HG02571 (cell line): ENCODE results near the gene CNTRL.
A peak's percentile ranks its signal among the peaks of the same experiment; 100 is the strongest.

Source experiments
- ATAC-seq: cut with Tn5 transposase; IDR thresholded peaks from one replicate; pipeline ENCODE4 v1.9.1; 2021; ENCODE audit warnings: mild to moderate bottlenecking, moderate library complexity; ENCODE audit not compliant: unreplicated experiment

CNTRL gene

DNA sequence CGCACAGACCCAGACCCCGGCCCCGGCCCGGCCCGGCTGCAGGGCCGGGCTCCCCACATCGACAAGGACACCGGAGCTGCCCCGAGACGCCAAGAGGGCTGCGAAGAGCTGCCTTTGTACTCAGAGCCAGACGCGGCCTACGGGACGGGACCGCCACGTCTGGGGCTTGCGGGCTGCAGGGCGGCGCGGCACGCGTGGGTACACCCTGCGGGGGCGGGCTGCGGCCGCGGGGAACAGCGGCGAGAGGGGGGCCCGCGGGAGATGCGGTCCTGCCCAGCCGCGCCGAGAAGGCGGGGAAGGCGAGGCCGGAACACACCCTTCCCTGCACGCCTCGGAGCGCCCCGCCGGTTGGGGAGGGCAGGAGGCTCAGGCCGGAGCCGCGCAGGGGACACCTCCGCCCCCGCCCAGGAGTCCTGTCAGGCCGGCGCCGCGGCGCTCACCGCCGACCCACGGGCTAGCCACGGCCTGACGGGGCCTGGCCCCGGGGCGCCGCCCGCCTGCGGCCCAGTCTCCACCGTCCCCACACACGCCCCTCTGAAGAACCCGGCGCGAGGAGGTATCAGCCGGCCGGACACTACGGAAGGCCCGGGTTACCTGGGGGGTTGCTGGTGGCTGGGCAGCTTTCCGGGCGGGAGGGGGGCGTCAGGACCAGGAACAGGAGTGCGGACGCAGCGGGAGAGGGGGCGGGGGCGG, 126.4 kb downstream of the CNTRL start:
- peak; percentile 20 for ATAC-seq

- ATAC-seq, result peak; percentile 87
Measured at GRCh38 chr9:121201738-121202533, 127.2 kb downstream of the CNTRL start, which contains the start of gene RAB14. TSS of gene RAB14 (minus strand) at chr9:121201869. CDS start at chr9:121193412, 8,457 bp downstream.

DNA sequence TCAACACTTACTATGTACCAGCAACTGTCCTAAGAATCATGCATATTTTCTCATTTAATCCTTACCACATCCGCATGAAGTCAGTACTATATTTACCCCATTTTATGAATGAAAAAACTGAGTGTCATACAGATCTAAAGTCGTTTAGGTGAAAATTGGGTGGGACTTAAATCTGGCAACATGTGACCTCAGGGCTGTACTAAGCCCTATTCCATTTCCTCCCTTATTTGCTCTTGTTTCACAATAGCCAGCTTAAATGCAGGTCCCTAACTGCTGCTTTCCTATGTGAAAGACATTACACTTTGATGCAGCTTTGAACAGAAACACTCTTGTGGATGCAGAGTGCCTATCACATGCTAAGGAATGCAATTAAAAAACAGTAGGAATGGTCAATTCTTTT, 129.4 kb downstream of the CNTRL start:
- no peak for ATAC-seq

DNA sequence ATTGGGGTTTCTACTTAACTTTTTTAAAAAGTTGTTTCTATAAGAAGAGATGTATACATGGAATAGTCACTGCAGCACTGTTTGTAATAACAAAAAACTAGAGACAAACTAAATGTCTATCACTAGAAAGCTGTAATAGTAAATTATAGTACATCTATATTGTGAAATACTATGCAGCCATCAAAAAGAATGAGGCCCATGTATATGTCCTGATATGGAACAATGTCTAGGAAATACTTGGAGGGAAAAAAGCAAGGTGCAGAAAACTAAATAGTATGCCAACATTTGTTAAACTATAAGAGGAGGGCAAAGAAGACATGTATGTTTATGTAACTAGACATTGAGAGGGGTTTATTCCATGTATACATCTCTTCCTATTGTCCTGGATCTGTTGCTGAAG, 129.9 kb downstream of the CNTRL start:
- no peak for ATAC-seq

DNA sequence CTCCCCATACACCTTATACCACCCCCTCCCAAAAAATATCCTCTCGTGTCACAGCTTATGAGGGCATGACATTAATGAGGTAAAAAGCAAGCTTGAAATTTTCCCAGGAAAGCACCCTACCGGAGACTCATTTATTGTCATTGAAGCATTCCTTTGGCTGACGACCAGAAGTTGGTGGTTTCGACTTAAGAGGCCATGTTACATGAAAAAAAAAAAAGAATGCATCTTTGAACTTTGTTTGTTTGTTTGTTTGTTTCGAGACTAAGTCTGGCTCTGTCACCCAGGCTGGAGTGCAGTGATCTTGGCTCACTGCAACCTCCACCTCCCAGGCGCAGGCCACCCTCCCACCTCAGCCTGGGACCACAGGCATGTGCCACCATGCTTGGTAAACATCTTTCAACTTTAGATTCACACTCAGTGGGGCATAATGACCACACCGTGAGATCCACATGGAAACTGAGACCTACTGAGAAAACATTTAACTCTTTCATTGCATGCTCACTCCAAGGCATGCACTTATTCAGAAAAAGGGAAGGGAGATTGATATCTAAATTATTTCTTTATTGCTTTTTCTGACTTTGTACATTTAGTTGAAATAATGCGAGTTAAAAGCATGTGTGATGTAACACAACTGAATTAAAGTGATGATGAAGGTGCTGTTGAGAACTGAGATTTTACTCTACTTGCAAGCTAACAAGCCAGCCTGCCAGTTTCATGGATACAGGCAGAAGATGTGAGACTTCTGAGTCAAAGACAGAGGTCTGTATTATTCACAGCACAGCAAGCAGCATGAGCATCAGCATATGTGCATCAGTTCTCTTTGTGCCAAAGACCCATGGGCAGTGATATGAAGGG, 132.0 kb downstream of the CNTRL start:
- no peak for ATAC-seq

DNA sequence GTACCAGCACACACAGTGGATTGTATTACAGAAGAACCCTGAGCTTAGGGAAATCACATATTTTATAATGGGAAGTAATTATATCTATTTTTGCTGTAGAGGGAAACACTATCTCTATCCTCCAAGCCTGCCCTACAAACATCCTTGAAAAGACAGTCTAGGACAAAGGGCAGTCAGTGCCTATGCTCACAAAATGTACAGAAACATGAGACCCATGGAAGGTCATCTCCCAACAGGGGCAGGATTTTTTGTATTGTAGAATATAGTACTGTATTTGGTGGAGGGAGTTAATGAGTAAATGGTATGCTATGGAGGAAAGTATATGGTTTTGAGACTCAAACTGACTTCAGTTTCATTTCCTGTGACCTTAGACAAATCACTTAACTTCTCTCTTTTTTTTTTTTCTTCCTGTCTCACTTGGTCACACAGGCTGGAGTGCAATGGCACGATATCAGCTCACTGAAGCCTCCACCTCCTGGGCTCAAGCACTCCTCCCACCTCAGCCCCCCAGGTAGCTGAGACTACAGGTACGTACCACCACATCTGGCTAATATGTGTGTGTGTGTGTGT, 132.7 kb downstream of the CNTRL start:
- peak; percentile 62 for ATAC-seq

GRCh38 chr9:121210536-121210935, 135.8 kb downstream of the CNTRL start:
- ATAC-seq, result no peak

DNA sequence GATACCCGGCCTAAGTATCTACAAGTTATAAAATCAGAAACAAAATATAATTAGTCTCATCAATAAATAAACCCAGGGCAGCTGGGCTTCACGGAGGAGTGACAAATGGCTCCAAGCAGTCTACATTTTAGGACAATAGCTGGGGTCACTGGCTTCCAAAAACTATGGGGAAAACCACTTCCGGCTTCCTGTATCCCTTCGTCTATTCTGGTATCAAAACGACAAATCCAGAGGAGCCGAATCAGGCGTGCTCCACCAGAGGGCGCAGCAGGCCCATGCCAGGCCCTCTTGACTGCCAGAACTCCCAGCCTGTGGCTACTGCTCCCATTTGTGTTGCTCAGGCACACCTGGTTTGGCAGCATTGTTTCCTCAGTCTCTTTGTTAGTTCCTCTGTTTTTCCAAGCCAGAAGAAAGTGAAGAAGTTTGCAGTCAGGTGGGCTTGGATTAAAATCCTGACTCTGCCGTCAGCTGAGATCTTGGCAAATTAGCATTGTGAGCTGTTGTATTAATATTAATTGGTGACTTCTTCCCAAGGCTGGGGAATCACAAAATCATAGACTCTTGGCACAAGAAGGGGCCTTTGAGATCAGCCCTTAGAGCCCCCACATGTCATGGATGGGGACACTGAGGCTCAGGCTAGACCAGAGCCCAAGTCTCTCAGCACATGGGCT, 138.5 kb downstream of the CNTRL start:
- ATAC-seq, result no peak

- ATAC-seq, result no peak
Measured at GRCh38 chr9:121214005-121214404, 139.2 kb downstream of the CNTRL start.

GRCh38 chr9:121216271-121216805, 141.6 kb downstream of the CNTRL start:
- no peak for ATAC-seq

GRCh38 chr9:121217609-121218292, 143.0 kb downstream of the CNTRL start:
- ATAC-seq, result peak; percentile 54

GRCh38 chr9:121218357-121219027, 143.7 kb downstream of the CNTRL start:
- no peak for ATAC-seq

- no peak for ATAC-seq
Measured at GRCh38 chr9:121219530-121219929, 144.8 kb downstream of the CNTRL start.

DNA sequence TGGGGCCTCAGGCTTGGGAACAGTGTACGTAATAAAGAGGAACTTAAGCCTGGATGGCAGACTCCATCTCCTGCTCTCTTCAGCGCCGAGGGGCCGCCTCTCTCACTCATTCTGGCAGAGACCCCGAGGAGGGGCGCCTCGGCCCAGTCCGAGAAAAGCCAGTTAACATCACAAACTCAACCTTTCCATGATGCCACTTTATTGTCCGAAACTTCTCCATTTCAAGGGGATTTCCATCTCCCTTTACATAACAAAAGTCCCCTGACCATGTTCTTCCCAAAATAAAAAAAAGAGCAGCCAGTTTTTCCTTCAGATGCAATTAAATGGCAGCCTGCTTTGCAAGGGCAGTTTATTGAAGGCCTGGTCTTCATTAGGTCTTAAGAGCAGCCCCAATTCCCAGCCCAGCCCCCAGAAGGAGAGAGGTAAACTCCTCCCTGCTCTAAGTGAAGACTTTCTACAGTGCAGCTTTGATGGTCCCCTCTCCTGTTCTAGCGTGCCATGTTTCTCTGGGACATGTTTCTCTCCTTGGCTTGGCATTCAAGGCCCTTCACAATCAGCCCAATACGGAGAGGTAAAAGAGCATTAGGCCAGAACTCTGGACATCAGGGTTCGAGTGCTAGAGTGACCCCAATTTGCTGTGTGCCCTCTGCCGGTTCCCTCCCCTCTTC, 146.4 kb downstream of the CNTRL start:
- no peak for ATAC-seq

DNA sequence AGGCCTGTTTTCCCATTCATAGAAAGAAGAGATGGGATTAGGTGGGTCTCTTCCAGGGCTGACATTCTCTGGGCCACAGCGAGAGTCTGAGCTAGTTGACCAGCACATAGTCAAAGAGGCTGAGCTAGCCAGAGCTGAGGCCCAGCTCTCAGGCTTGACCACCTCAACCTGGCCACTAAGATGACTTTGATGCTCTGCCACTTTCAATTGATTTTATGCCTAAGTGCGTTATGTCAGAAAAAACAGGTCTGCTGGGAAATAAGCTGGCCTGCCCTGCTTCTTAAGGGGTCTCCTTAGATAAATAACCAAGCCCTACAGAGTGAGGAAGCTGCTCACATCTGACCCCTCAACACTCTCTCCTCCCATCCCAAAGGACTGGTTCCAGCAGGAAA, 146.9 kb downstream of the CNTRL start:
- no peak for ATAC-seq

- ATAC-seq, result no peak
Measured at GRCh38 chr9:121222524-121223171, 147.9 kb downstream of the CNTRL start.

GRCh38 chr9:121225240-121225639, 150.5 kb downstream of the CNTRL start:
- ATAC-seq, result no peak

- ATAC-seq, result no peak
Measured at GRCh38 chr9:121226175-121226574, 151.4 kb downstream of the CNTRL start.
